Ishikawa (cell line): ENCODE data around the gene SLC25A13.

Experiments used
- CEBPB ChIP-seq: IDR thresholded peaks from 2 replicates; pipeline ENCODE4 v1.6.1; 2012
- CREB1 ChIP-seq: IDR thresholded peaks from 2 replicates; pipeline ENCODE4 v1.6.1; 2012; ENCODE audit warnings: low read depth
- EGR1 ChIP-seq: IDR thresholded peaks from 2 replicates; pipeline ENCODE4 v1.6.1; 2012
- EP300 ChIP-seq: IDR thresholded peaks from 2 replicates; pipeline ENCODE4 v1.6.1; 2012; ENCODE audit warnings: borderline replicate concordance
- FOXM1 ChIP-seq: IDR thresholded peaks from 2 replicates; pipeline ENCODE4 v1.6.1; 2012; ENCODE audit warnings: low read depth, borderline replicate concordance
- MAX ChIP-seq: IDR thresholded peaks from 2 replicates; pipeline ENCODE4 v1.6.1; 2012
- NFIC ChIP-seq: IDR thresholded peaks from 2 replicates; pipeline ENCODE4 v1.6.1; 2012
- RAD21 ChIP-seq: IDR thresholded peaks from 2 replicates; pipeline ENCODE4 v1.6.1; 2012; ENCODE audit warnings: low read depth
- REST ChIP-seq: IDR thresholded peaks from 2 replicates; pipeline ENCODE4 v1.6.1; 2012; ENCODE audit warnings: low read depth, mild to moderate bottlenecking
- TAF1 ChIP-seq: IDR thresholded peaks from 2 replicates; pipeline ENCODE4 v1.6.1; 2012; ENCODE audit warnings: low read depth, mild to moderate bottlenecking
- TCF12 ChIP-seq: IDR thresholded peaks from 2 replicates; pipeline ENCODE4 v1.6.1; 2012; ENCODE audit warnings: low read depth
- TEAD4 ChIP-seq: IDR thresholded peaks from 2 replicates; pipeline ENCODE4 v1.6.1; 2012
- USF1 ChIP-seq: IDR thresholded peaks from 2 replicates; pipeline ENCODE4 v1.6.1; 2012
- YY1 ChIP-seq: IDR thresholded peaks from 2 replicates; pipeline ENCODE4 v1.6.1; 2012; ENCODE audit warnings: low read depth
- ZBTB7A ChIP-seq: IDR thresholded peaks from 2 replicates; pipeline ENCODE4 v1.6.1; 2012; ENCODE audit warnings: low read depth

Gene SLC25A13

GRCh38 chr7:96332325-96332724 is 10.4 kb upstream of the SLC25A13 start:
- TF ChIP-seq EGR1 (no peak), TAF1 (no peak)

GRCh38 chr7:96331775-96332174 is 9.9 kb upstream of the SLC25A13 start:
- TF ChIP-seq CEBPB (no peak), TCF12 (no peak), MAX (no peak), EP300 (no peak), TEAD4 (no peak), TAF1 (no peak), CREB1 (no peak), USF1 (no peak), NFIC (no peak), YY1 (no peak), REST (no peak), FOXM1 (no peak), ZBTB7A (no peak), EGR1 (no peak), RAD21 (no peak)

- no peak for TF ChIP-seq EP300
- TF ChIP-seq REST, result no peak
- TF ChIP-seq USF1, result no peak
- no peak for TF ChIP-seq ZBTB7A
- no peak for TF ChIP-seq FOXM1
- TF ChIP-seq NFIC, result no peak
- TF ChIP-seq YY1, result no peak
- TF ChIP-seq RAD21, result no peak
These were observed 9.3 kb upstream of the SLC25A13 start for GRCh38 chr7:96331233-96331632.

- TF ChIP-seq EGR1, result no peak
- TF ChIP-seq YY1, result no peak
- no peak for TF ChIP-seq EP300
- TF ChIP-seq CEBPB, result no peak
- TF ChIP-seq REST, result no peak
- TF ChIP-seq MAX, result no peak
- no peak for TF ChIP-seq TEAD4
- no peak for TF ChIP-seq TAF1
- no peak for TF ChIP-seq FOXM1
- no peak for TF ChIP-seq USF1
- no peak for TF ChIP-seq RAD21
- TF ChIP-seq TCF12, result no peak
- no peak for TF ChIP-seq NFIC
- no peak for TF ChIP-seq ZBTB7A
- TF ChIP-seq CREB1, result no peak
These were observed 8.3 kb upstream of the SLC25A13 start for GRCh38 chr7:96330193-96330592.
